NOMO-1 treated with dmso at 0.1 percent for 144 hours (cell line): ENCODE data around the gene DCDC2C.

Experiments
- DNase-seq: peaks from one replicate; lab custom pipeline; 2025; ENCODE audit not compliant: unreplicated experiment; lab: John Stamatoyannopoulos, UW

Gene DCDC2C

DNA sequence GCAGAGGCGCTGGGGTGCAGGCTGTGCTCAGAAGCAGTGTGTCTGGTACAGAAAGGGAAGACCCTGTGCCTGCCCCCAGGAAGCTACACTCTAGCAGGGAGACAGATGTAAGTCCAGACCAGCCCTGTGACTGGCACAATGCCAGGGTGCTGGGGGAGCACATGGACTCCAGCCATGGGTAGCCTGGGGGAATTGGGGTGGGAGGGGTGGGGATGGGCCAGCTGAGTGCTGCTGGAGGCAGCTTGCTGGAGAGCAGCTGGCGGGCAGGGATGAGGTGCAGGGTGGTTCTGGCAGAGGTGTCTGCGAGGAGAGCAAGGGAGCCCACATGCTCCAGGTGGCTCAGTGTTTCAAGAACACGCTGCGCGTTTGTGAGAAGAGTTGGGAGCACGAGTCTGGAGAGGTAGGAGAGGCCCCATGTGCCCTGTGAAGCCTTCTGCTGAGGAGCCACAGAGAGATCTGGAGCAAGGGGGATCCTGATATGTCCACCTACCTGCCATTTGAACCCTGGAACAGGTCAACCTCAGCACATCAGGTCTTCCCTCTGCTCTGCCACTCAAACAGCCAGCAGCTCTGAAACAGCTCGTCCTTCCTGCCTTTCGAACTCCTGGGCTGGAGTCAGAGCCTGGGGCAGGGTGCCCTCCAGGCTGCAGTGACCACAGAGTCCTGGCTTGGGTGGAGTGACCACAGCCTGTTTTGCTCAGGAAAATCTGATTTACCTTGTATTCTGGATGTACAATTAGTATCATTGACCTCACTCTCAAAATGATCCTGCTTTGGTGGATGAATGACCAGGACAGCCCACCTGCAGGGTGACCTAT, 30.3 kb upstream of the DCDC2C start:
- DNase-seq: no peak

DNA sequence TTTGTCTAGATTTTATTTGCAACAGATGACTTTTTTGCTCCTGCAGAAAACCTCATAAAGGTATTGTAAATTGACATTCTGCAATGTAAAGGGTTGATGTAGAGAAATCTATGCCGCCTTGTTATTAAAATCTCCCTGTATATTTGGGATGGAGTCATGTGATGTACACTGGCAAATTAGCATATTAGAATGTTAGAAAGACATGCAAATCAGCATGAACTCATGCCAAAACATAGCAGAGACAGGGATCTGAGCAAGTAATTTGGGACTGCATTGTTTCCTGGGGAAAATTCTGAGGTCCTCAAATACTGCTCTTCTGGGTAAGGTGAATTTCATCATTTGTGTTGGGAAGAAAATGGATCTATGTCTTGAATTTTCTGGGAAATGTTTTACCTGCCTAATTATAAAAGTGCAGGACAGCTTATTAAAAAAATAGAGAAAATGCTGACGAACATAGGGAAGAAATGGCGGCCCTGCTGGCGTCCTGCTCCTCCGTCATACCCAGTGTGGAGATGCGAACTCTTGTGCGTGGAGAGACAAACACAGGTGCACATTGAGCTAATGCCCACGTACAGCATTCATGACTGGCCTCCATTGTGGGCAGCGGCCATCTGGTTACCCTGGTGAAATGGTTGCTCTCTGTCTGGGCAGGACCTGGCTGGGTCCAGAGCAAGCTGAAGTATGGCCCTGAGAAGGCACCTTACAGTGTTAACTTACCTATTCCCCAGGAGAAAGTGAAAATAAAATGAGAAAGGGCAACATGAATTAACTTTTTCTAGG, 29.1 kb upstream of the DCDC2C start:
- DNase-seq: no peak

GRCh38 chr2:3675687-3676086, 27.7 kb upstream of the DCDC2C start:
- DNase-seq: no peak

GRCh38 chr2:3677436-3677835, 25.9 kb upstream of the DCDC2C start:
- DNase-seq: no peak

GRCh38 chr2:3678212-3678611, 25.2 kb upstream of the DCDC2C start:
- DNase-seq: no peak

DNA sequence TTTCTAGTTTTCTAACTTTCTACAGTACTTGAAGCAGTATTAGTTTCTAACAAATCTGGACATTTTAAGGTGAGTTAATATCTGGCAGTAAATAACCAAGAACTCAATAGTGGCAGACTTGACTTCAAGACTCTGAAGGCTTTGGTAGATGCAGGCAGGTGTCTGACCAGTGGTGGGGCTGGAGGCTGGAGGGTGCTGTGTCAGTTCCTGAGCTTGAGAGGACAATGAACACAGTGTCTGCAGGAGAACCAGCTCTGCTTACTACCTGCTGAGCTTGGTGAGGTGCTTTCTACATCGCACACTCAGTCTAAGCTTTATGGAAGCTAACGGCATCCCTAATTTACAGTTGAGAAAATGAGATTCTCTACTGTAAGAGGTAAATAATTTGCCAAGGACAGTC, 24.2 kb upstream of the DCDC2C start:
- DNase-seq: no peak

DNA sequence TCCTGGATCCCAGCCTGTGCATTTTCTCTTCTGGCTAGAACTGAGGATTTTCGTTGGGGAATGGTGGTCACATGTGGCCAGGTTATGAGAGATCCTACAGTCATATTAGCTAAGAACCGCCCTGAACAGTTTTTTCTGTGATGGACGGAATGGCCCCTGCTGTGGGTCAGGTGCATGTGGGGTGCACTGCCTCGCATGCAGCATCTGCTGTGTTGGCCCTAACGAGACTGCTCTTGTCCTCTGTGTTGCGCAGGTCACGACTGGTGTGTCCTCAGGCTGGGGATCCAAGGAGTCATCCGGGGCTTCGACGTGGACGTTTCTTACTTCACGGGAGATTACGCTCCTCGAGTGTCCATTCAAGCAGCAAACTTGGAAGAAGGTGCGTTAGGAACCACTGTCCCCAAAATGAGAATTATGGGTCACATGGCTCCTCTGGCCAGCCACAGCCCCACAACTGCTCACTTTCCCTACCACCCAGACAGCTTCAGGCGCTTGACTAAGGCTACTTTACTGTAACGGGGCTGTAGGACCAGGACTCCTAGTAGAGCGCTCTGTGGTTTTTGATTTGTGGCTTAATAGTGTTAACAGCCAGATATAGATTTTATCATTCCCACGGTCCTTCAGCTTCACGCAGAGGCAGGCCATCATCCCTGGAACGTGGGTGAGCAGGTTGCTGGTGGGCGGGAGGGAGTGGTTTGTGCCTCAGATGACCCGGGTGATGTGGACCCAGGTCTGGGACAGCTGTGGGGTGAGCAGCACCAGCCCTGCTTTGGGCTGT, 23.6 kb upstream of the DCDC2C start:
- DNase-seq: no peak

DNA sequence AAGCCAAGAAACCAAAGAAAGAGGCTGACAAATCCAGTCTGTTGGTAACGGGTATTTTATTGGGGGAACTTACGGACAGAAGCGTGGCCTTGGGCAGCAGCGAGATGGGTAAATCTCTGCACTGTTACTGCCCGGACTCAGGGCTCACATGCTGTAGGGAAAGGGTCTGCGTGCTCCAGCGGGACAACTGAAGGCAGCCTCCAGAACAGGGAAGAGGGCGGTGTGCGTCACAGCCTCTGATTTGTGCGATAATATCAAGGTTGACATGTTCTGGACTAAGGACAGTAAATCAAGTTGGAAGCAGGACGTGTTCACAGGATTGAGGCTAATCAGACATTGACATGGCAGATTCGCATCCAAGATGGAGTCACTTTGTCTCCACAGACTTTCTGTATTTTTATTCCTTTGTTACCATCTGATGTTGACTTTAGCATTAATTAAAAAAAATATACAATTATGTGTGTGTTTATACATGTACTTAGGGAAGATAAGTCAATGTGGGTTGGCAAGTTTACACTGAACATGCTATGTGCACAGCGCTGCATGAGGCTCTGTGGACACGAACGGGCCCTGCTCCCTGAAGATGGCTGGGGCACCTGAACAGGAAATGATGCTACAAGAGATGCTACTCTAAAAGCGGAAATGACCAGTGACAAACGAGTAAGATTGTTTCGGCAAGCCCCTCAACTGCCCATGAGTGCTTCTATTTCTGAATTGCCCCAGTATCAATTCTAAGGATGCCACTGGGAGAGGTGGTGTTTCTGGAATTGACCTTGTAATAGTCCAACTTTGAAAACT, 22.6 kb upstream of the DCDC2C start:
- no peak for DNase-seq

- DNase-seq: no peak
Observed at GRCh38 chr2:3681625-3682024, 21.8 kb upstream of the DCDC2C start.

DNA sequence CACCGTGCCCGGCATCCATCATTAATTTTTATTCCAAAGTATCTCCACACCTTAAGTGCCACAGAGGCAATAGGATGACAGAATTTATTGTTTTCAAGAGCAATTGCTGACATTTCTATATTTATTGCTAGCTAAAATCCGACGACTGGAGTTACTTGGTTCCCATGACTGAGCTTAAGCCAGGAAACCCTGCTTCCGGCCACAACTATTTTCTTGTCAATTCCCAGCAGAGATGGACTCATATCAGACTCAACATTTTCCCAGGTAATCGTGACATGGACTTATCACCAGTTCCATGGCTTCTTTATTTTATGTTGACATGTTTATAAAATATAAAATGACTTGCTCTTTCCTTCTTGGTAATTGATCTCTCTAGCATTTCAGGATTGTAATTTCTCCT, 20.6 kb upstream of the DCDC2C start:
- DNase-seq: no peak

DNA sequence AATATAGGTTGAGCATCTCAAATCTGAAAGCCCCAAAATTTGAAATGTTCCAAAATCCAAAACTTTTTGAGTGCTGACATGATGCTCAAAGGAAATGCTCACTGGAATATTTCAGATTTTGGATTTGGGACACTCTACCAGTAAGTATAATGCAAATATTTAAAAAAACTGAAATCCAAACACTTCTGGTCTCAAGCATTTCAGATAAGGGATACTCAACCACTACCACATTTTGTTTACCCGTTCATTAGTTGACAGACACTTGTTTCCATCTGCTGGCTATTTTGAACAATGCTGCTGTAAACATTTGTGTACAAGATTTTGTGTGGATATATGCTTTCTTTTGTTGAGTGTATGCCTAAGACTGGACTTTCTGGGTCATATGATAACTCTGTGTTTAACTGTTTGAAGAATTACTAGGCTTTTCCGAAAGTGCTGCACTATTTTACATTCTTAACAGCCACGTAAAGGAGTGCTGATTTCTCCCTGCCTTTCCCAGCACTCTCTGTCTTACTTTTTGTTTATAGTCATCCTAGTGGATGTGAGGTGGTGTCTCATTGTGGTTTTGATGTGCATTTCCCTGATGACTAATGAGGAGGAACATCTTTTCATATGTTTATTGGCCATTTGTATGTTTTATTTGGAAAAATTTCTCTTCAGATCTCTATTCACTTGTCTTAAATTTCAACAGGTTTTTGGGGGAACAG, 19.5 kb upstream of the DCDC2C start:
- no peak for DNase-seq

DNA sequence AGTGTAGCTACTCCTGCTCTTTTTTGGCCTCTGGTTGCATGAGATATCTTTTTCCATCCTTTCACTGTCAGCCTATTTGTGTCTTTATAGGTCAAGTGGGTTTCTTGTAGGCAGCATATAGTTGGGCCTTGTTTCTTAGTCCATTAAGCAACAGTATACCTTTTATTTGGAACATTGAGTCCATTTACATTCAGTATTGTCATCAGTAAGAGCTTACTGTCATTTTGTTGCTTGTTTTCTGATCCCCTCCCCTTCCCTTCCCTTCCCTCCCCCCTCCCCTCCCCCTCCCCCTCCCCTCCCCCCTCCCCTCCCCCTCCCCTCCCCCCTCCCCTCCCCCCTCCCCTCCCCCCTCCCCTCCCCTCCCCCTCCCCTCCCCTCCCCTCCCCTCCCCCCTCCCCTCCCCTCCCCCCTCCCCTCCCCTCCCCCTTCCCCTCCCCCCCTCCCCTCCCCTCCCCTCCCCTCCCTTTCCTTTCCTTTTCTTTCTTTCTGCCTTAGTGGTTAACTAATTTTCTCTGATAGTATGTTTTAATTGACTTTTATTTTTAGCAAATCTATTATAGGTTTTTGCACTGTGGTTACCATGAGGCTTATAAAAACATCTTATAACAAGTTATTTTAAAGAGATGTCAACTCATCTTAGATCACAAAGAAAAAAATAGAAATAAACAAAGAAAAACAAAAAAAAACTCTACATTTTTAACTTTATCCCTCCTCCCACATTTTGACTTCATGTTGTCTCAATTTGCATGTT, 13.2 kb upstream of the DCDC2C start:
- DNase-seq: no peak

GRCh38 chr2:3692375-3692774, 11.0 kb upstream of the DCDC2C start:
- no peak for DNase-seq

DNA sequence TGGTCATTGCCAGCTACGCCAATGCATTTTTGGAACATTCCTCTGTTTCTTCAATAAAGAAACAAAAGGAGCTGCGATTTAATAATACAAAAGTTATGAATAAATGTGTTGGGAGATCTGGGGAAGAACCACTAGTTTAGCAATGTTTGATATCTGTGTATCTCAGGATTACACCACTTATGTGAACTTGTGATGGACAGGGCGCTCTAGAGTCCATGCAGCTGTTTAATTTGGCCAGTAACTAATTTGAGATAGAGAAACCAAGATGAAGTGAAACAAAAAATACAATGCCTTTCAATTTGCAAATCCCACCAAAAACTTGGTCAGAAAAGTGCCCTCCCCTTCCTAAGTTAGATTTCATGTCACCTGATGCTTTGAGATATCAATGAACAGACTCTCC, 6.8 kb upstream of the DCDC2C start:
- no peak for DNase-seq

DNA sequence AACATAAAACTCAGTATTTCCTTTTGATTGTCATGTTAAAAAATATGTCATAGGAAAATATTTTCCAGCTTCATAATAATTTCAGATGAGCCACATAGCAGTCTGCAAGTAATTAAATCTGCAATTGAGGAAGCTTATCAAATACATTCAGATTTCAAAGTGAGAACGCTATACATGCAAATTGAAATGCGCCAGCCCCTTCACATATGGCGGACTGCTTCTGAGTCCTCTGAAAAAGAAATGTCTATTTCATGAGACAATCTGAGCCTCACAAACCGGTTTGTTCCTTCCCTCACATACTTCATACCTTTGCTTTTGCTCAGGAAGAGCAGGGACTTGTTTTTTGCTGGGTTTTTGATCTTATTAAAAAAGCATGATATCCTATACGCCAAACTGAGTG, 2.3 kb upstream of the DCDC2C start:
- no peak for DNase-seq

DNA sequence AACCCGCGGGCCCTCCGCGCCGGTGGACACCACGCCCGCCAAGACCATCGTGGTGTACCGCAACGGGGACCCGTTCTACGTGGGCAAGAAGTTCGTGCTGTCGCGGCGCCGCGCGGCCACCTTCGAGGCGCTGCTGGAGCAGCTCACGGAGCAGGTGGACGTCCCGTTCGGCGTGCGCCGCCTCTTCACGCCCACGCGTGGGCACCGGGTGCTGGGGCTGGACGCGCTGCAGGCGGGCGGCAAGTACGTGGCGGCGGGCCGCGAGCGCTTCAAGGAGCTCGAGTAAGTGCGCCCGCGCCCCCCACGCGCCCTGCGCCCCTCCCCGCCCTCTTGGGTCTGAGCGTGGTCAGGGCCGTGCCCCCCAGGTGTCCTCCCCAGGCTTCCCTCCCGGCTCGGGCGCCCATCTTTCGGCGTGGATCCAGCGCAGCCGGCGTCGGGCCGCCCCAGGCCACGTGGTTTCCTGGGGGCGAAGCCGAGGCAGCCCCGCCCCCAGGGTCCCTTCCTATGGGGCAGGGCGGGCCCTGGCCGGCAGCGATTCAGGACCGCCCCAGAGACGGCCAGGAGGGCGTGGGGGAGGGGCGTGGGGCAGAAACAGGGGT, 481 bp downstream of the DCDC2C start:
- no peak for DNase-seq

GRCh38 chr2:3704692-3705091, 1.3 kb downstream of the DCDC2C start:
- no peak for DNase-seq

- no peak for DNase-seq
Observed at GRCh38 chr2:3705782-3706181, 2.4 kb downstream of the DCDC2C start.

GRCh38 chr2:3706892-3707291, 3.5 kb downstream of the DCDC2C start:
- no peak for DNase-seq
